Calu3 (cell line): ENCODE results near the gene CHMP6. TPM values are rescaled to one million over a fixed set of nuclear protein-coding genes. Genes with fewer than 3 reads are reported as not detected.
"Not testable (repeated sequence)": the region's sequence is repeated elsewhere in the genome, so short reads cannot be mapped to it uniquely, and the experiment has no call there.

Experiments used
- BruUV-seq: library from RNA; stranded (reverse); fragments of 400-500 nt; replicated peaks from 2 replicates; lab custom pipeline; 2021; lab: Mats Ljungman, UMichigan
- CTCF ChIA-PET: fragments of 300-600 bp; sonication (Branson Sonifier 250); formaldehyde crosslinking; loops from one replicate; lab custom pipeline; 2022; ENCODE audit warnings: antibody characterized with exemption; lab: Charles Lee
- DNase-seq: peaks from one replicate; pipeline ENCODE4 v3.0.0; 2022
- H3K27ac Mint-ChIP-seq: one replicate; pipeline ENCODE4 v1.8.0; 2022; ENCODE audit warnings: mixed read lengths; ENCODE audit not compliant: unreplicated experiment
- H3K27me3 Mint-ChIP-seq: one replicate; pipeline ENCODE4 v1.8.0; 2022; ENCODE audit warnings: mixed read lengths; ENCODE audit not compliant: unreplicated experiment
- H3K36me3 Mint-ChIP-seq: one replicate; pipeline ENCODE4 v1.8.0; 2022; ENCODE audit warnings: mild to moderate bottlenecking, moderate library complexity, mixed read lengths; ENCODE audit not compliant: insufficient read depth, unreplicated experiment
- H3K4me1 Mint-ChIP-seq: one replicate; pipeline ENCODE4 v1.8.0; 2022; ENCODE audit warnings: mild to moderate bottlenecking, low read depth, mixed read lengths; ENCODE audit not compliant: unreplicated experiment
- H3K4me3 Mint-ChIP-seq: one replicate; pipeline ENCODE4 v1.8.0; 2022; ENCODE audit warnings: mild to moderate bottlenecking, low read depth, moderate library complexity, mixed read lengths; ENCODE audit not compliant: unreplicated experiment
- H3K9me3 Mint-ChIP-seq: one replicate; pipeline ENCODE4 v1.8.0; 2022; ENCODE audit warnings: low read depth, mixed read lengths; ENCODE audit not compliant: unreplicated experiment
- intact Hi-C: fragments of 100-400 bp; cut with micrococcal nuclease; formaldehyde crosslinking; loops from one replicate; pipeline ENCODE4 v1.10.0; 2022; ENCODE audit not compliant: unreplicated experiment
- total RNA-seq: library from RNA; stranded (reverse); gene quantifications from 2 replicates; pipeline ENCODE4 v1.2.3, GENCODE V29; 2022
- TF ChIP-seq, protein P1 (sequence below): fragments of 200-600 bp; IDR thresholded peaks from one replicate; pipeline ENCODE4 v1.8.0; 2022; ENCODE audit warnings: antibody characterized with exemption; ENCODE audit not compliant: unreplicated experiment

CHMP6 gene
- total RNA-seq, 1 experiment from 2014 or later: 27.9 TPM

DNA sequence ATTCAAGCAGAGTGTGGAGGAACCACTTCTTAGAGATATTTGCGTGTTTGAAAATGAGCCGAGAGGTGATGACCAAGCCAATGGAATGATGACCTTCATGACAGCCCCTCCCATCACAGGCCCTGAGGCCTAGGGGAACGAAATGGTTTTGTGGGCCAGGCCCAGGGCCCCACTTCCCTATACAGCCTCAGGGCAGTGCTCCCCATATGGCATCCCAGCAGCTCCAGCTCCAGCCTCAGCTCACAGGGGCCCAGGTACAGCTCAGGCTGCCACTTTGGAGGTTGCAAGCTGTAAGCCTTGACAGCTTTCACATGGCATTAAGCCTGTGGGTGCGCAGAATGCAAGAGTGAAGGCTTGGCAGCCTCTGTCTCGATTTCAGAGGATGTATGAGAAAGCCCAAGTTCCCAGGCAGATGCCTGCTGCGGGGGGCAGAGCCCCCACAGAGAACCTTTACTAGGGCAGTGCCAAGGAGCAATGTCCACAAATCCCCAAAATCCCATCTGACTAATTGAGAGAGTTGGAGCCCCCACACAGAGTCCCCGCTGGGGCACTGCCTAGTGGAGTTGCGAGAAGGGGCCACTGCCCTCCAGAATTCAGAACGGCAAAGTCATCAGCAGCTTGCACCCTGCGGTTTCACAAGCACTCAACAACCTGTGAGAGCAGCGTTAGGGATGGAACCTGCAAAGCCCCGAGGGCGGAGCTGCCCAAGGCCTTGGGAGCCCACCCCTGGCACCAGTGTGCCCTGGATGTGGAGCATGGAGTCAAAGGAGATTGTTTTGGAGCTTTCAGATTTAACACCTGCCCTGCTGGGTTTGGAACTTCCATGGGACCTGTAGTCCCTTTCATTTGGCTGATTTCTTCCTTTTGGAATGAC is 21.2 kb downstream of the CHMP6 start:
- CTCF ChIA-PET: interaction anchor here (0.5 to 1.3 kb wide), 3 partner anchors 10 to 144 kb away, joined by 3 to 5 read pairs (median 4); no protein-coding TSS in a partner anchor
- no peak overlapping the region for H3K27ac Mint-ChIP-seq
- peaks cover 31% of the 10 kb centered on the region for H3K27me3 Mint-ChIP-seq
- TF ChIP-seq, protein P1, sequence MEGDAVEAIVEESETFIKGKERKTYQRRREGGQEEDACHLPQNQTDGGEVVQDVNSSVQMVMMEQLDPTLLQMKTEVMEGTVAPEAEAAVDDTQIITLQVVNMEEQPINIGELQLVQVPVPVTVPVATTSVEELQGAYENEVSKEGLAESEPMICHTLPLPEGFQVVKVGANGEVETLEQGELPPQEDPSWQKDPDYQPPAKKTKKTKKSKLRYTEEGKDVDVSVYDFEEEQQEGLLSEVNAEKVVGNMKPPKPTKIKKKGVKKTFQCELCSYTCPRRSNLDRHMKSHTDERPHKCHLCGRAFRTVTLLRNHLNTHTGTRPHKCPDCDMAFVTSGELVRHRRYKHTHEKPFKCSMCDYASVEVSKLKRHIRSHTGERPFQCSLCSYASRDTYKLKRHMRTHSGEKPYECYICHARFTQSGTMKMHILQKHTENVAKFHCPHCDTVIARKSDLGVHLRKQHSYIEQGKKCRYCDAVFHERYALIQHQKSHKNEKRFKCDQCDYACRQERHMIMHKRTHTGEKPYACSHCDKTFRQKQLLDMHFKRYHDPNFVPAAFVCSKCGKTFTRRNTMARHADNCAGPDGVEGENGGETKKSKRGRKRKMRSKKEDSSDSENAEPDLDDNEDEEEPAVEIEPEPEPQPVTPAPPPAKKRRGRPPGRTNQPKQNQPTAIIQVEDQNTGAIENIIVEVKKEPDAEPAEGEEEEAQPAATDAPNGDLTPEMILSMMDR: no peak
- no peak for DNase-seq
- no peak overlapping the region for H3K4me3 Mint-ChIP-seq
- no peaks in the 10 kb centered on the region for H3K36me3 Mint-ChIP-seq
- peaks cover 10% of the 10 kb centered on the region for H3K4me1 Mint-ChIP-seq
- no TSS peak for BruUV-seq
- peaks cover 9% of the 10 kb centered on the region for H3K9me3 Mint-ChIP-seq
- intact Hi-C loops: no loop called here

DNA sequence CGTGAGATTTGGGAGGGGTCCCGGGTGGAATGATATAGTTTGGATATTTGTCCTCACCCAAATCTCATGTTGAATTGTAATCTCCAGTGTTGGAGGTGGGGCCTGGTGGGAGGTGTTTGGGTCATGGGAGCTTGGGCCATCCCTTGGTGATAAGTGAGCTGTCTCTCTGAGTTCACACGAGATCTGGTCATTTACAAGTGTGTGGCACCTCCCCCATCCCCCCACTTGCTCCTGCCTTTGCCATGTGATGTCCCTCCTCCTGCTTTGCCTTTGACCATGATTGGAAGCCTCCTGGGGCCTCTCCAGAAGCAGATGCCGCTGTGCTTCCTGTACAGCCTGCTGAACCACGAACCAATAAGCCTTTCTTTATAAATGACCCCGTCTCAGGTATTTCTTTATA is 22.0 kb downstream of the CHMP6 start:
- intact Hi-C loops: no loop called here
- TF ChIP-seq, protein P1: no peak
- no peak for DNase-seq

DNA sequence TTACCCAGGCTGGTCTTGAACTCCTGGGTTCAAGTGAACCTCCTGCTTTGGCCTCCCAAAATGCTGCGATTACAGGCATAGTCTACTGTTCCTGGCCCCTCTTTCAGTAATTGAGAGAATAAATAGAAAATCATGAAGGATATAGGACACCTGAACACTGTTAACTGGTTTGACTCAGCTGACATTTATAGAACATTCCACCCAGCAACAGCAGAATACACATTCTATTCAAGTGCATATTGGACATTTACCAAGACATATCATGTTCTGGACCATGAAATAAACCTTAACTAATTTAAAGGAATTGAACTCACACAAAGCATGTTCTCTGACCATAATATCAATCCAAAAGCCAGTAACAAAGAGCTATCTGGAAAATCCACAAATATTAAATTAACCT is 23.5 kb downstream of the CHMP6 start:
- no peak overlapping the region for H3K27ac Mint-ChIP-seq
- H3K27me3 Mint-ChIP-seq: peaks cover 42% of the 10 kb centered on the region
- H3K9me3 Mint-ChIP-seq: peaks cover 9% of the 10 kb centered on the region
- DNase-seq: no peak
- no TSS peak for BruUV-seq
- CTCF ChIA-PET: interaction anchor here (0.6 kb wide), 1 partner anchor 639 kb away, joined by 3 read pairs; no protein-coding TSS in a partner anchor
- no peaks in the 10 kb centered on the region for H3K36me3 Mint-ChIP-seq
- H3K4me1 Mint-ChIP-seq: peaks cover 10% of the 10 kb centered on the region
- no peak overlapping the region for H3K4me3 Mint-ChIP-seq
- intact Hi-C loops: no loop called here
- TF ChIP-seq, protein P1: no peak

More for the DNA sequence above, 22.0 kb downstream of the CHMP6 start:
- H3K27ac Mint-ChIP-seq: no peak overlapping the region
- peaks cover 33% of the 10 kb centered on the region for H3K27me3 Mint-ChIP-seq
- H3K4me1 Mint-ChIP-seq: peaks cover 10% of the 10 kb centered on the region
- H3K9me3 Mint-ChIP-seq: peaks cover 9% of the 10 kb centered on the region
- no TSS peak for BruUV-seq
- no peak overlapping the region for H3K4me3 Mint-ChIP-seq
- H3K36me3 Mint-ChIP-seq: no peaks in the 10 kb centered on the region
- CTCF ChIA-PET: no interaction called here

DNA sequence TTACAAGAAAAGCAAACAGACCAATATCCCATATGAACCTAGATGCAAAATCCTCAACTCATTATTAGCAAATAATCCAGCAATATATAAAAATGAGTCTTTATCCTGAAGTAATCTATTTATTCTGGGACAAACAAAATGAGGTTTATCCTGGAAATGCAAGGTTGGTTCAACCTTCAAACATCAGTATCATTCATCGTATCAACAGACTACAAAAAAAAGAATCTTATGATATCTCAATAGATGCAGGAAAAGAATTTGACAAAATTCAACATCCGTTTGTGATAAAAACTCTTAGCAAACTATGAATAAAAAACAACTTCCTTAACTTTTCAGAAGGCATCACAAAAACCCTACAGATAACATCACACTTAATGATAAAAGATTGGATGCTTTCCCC is 24.9 kb downstream of the CHMP6 start:
- Mint-ChIP-seq H3K27me3 (peaks cover 38% of the 10 kb centered on the region), H3K36me3 (no peaks in the 10 kb centered on the region), H3K27ac (no peak overlapping the region), H3K4me3 (no peak overlapping the region), H3K9me3 (peaks cover 7% of the 10 kb centered on the region), H3K4me1 (peaks cover 8% of the 10 kb centered on the region)
- no peak for DNase-seq
- no TSS peak for BruUV-seq
- intact Hi-C loops: no loop called here
- CTCF ChIA-PET: no interaction called here
- TF ChIP-seq, protein P1: no peak

DNA sequence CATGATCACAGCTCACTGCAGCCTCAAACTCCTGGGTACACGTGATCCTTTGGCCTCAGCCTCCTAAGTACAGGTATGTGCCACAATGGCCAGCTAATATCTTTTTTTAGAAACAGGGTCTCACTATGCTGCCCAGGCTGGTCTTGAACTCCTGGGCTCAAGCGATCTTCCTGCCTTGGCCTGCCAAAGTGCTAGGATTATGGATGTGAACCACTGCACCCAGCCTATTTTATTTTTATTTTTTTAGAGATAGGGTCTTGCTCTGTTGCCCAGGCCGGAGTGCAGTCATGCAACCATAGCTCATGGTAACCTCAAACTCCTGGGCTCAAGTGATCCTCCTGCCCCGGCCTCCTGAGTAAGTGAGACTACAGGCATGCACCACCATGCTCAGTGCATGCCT is 25.7 kb downstream of the CHMP6 start:
- H3K9me3 Mint-ChIP-seq, H3K27ac Mint-ChIP-seq, CTCF ChIA-PET, BruUV-seq, H3K36me3 Mint-ChIP-seq, H3K4me3 Mint-ChIP-seq, intact Hi-C loops, DNase-seq, H3K4me1 Mint-ChIP-seq: not testable (repeated sequence)
- H3K27me3 Mint-ChIP-seq: peaks cover 31% of the 10 kb centered on the region
